ENCODE results near the gene DAPK1.

DNA sequence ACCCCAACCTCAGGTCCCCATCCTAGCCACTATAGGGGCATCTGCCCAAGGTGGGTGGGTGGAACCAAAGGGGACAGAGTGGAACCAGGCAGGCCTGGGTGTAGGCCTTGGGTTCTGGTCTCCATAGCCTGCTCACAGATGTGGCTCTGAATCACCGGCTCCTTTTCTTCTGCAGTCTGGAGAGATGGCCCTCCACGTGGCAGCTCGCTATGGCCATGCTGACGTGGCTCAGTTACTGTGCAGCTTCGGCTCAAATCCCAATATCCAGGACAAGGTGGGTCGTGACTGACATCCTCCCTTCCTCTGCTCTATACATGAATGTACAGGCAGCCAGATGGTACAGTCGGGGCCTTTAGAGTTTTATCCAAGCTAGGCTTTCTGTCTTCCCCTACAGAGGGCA, 150.9 kb downstream of the DAPK1 start:
- TF ChIP-seq POLR2AphosphoS5 (IDR thresholded peaks at IDR 0.05; ENCODE audit: low read depth, low read length) (no peak), RAD21 (IDR thresholded peaks at IDR 0.05; ENCODE audit: low read length) (no peak), JUND (IDR thresholded peaks at IDR 0.05) (no peak)
- TF ChIP-seq, protein P1, sequence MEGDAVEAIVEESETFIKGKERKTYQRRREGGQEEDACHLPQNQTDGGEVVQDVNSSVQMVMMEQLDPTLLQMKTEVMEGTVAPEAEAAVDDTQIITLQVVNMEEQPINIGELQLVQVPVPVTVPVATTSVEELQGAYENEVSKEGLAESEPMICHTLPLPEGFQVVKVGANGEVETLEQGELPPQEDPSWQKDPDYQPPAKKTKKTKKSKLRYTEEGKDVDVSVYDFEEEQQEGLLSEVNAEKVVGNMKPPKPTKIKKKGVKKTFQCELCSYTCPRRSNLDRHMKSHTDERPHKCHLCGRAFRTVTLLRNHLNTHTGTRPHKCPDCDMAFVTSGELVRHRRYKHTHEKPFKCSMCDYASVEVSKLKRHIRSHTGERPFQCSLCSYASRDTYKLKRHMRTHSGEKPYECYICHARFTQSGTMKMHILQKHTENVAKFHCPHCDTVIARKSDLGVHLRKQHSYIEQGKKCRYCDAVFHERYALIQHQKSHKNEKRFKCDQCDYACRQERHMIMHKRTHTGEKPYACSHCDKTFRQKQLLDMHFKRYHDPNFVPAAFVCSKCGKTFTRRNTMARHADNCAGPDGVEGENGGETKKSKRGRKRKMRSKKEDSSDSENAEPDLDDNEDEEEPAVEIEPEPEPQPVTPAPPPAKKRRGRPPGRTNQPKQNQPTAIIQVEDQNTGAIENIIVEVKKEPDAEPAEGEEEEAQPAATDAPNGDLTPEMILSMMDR (IDR thresholded peaks at IDR 0.05), result no peak
- TF ChIP-seq, protein P2, sequence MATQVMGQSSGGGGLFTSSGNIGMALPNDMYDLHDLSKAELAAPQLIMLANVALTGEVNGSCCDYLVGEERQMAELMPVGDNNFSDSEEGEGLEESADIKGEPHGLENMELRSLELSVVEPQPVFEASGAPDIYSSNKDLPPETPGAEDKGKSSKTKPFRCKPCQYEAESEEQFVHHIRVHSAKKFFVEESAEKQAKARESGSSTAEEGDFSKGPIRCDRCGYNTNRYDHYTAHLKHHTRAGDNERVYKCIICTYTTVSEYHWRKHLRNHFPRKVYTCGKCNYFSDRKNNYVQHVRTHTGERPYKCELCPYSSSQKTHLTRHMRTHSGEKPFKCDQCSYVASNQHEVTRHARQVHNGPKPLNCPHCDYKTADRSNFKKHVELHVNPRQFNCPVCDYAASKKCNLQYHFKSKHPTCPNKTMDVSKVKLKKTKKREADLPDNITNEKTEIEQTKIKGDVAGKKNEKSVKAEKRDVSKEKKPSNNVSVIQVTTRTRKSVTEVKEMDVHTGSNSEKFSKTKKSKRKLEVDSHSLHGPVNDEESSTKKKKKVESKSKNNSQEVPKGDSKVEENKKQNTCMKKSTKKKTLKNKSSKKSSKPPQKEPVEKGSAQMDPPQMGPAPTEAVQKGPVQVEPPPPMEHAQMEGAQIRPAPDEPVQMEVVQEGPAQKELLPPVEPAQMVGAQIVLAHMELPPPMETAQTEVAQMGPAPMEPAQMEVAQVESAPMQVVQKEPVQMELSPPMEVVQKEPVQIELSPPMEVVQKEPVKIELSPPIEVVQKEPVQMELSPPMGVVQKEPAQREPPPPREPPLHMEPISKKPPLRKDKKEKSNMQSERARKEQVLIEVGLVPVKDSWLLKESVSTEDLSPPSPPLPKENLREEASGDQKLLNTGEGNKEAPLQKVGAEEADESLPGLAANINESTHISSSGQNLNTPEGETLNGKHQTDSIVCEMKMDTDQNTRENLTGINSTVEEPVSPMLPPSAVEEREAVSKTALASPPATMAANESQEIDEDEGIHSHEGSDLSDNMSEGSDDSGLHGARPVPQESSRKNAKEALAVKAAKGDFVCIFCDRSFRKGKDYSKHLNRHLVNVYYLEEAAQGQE (IDR thresholded peaks at IDR 0.05; ENCODE audit: low read depth, low read length), result no peak

Data from SK-N-SH (cell line).